Mesothelial cell of epicardium (in vitro differentiated cells): ENCODE results near the gene LMBR1. TPM values are rescaled to one million over a fixed set of nuclear protein-coding genes. Genes with fewer than 3 reads are reported as not detected.

Experiments
- DNase-seq, 2 experiments: peaks; one replicate each; pipeline ENCODE4 v3.0.0; 2021; ENCODE audit warnings: low spot score in 2 of 2; ENCODE audit not compliant: unreplicated experiment in 2 of 2
- H3K27ac Mint-ChIP-seq: 2 replicates; pipeline ENCODE4 v1.8.0; 2021; ENCODE audit warnings: mixed read lengths
- H3K27me3 Mint-ChIP-seq: 2 replicates; pipeline ENCODE4 v1.8.0; 2021; ENCODE audit warnings: low read depth, mixed read lengths
- H3K36me3 Mint-ChIP-seq: 2 replicates; pipeline ENCODE4 v1.8.0; 2021; ENCODE audit warnings: mixed read lengths
- H3K4me1 Mint-ChIP-seq: 2 replicates; pipeline ENCODE4 v1.8.0; 2021; ENCODE audit warnings: mixed read lengths
- H3K4me3 Mint-ChIP-seq: 2 replicates; pipeline ENCODE4 v1.8.0; 2021; ENCODE audit warnings: mild to moderate bottlenecking, moderate library complexity, mixed read lengths
- H3K9me3 Mint-ChIP-seq: 2 replicates; pipeline ENCODE4 v1.8.0; 2021; ENCODE audit warnings: mixed read lengths
- CTCF ChIP-seq: fragments of 200-600 bp; sonication (generic); IDR thresholded peaks from one replicate; pipeline ENCODE4 v1.5.0; 2021; ENCODE audit warnings: antibody characterized with exemption; ENCODE audit not compliant: unreplicated experiment
- total RNA-seq: library from RNA; stranded (reverse); gene quantifications from 3 replicates; pipeline ENCODE4 v1.2.1, GENCODE V29; 2021

The LMBR1 gene
- total RNA-seq, 1 donor from 2014 or later: 69.3 TPM

- DNase-seq: no peak
- H3K4me1 Mint-ChIP-seq: peaks cover 2% of the 10 kb centered on the region
- peaks cover 6% of the 10 kb centered on the region for H3K9me3 Mint-ChIP-seq
- no peaks in the 10 kb centered on the region for H3K27me3 Mint-ChIP-seq
- no peak for TF ChIP-seq CTCF
- no peak overlapping the region for H3K27ac Mint-ChIP-seq
- H3K4me3 Mint-ChIP-seq: no peak overlapping the region
- H3K36me3 Mint-ChIP-seq: peaks cover 21% of the 10 kb centered on the region
Measured at GRCh38 chr7:156759579-156760202, 133.3 kb downstream of the LMBR1 start.

- TF ChIP-seq CTCF: no peak
- H3K4me3 Mint-ChIP-seq: no peak overlapping the region
- H3K36me3 Mint-ChIP-seq: peaks cover 21% of the 10 kb centered on the region
- peaks cover 6% of the 10 kb centered on the region for H3K9me3 Mint-ChIP-seq
- DNase-seq: no peak
- H3K27ac Mint-ChIP-seq: no peak overlapping the region
- peaks cover 2% of the 10 kb centered on the region for H3K4me1 Mint-ChIP-seq
- H3K27me3 Mint-ChIP-seq: no peaks in the 10 kb centered on the region
Measured at GRCh38 chr7:156759143-156759542, 133.8 kb downstream of the LMBR1 start.

GRCh38 chr7:156754201-156754600 is 138.8 kb downstream of the LMBR1 start:
- H3K4me1 Mint-ChIP-seq: no peaks in the 10 kb centered on the region
- no peak overlapping the region for H3K27ac Mint-ChIP-seq
- no peaks in the 10 kb centered on the region for H3K27me3 Mint-ChIP-seq
- TF ChIP-seq CTCF: no peak
- no peaks in the 10 kb centered on the region for H3K9me3 Mint-ChIP-seq
- H3K36me3 Mint-ChIP-seq: peaks cover 10% of the 10 kb centered on the region
- H3K4me3 Mint-ChIP-seq: no peak overlapping the region
- DNase-seq: no peak

GRCh38 chr7:156753630-156754029 is 139.4 kb downstream of the LMBR1 start:
- Mint-ChIP-seq H3K36me3 (peaks cover 7% of the 10 kb centered on the region), H3K4me1 (no peaks in the 10 kb centered on the region), H3K4me3 (no peak overlapping the region), H3K27ac (no peak overlapping the region), H3K9me3 (no peaks in the 10 kb centered on the region), H3K27me3 (no peaks in the 10 kb centered on the region)
- DNase-seq: no peak
- no peak for TF ChIP-seq CTCF

- no peak for TF ChIP-seq CTCF
- Mint-ChIP-seq H3K4me3 (no peak overlapping the region), H3K27me3 (no peaks in the 10 kb centered on the region), H3K4me1 (no peaks in the 10 kb centered on the region), H3K27ac (no peak overlapping the region), H3K9me3 (no peaks in the 10 kb centered on the region), H3K36me3 (peaks cover 3% of the 10 kb centered on the region)
- no peak for DNase-seq
Measured at GRCh38 chr7:156753229-156753560, 139.8 kb downstream of the LMBR1 start.
